H54 (cell line): ENCODE results near the gene RAMP3.
"Not testable (repeated sequence)": the region's sequence is repeated elsewhere in the genome, so short reads cannot be mapped to it uniquely, and the experiment has no call there.

ENCODE experiments used
- DNase-seq: peaks from one replicate; pipeline ENCODE4 v3.0.0; 2011; ENCODE audit warnings: low spot score, mixed read lengths; ENCODE audit not compliant: insufficient read length
- FAIRE-seq: peaks from 3 replicates; lab custom pipeline; 2011; peaks lifted over from hg19 to GRCh38; lab: Jason Lieb, UNC
- POLR2A ChIP-seq: IDR thresholded peaks from 2 replicates; pipeline ENCODE4 v1.6.1; 2011; ENCODE audit warnings: low read depth, mild to moderate bottlenecking, low read length

The RAMP3 gene

DNA sequence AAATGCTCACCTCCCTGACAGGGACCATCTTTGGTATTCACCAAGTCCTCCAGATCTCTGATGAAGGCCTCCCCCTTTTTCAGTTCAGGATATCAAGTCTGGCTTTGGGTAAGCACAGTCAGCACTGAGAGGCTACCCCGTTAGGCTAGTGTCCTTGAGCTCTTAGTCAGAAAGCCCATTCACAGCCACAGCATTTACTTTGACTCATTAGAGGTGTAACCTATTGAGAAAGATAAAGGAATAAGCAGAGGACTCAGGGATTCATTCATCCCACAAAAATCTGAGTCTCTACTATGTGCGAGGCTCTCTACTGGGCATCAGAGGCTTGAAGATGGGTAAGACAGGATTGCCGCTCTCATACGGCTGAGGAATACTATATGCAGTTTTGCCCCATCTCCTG is 14.0 kb upstream of the RAMP3 start:
- FAIRE-seq, result no peak
- DNase-seq, result peak; percentile 49
- TF ChIP-seq POLR2A, result no peak

DNA sequence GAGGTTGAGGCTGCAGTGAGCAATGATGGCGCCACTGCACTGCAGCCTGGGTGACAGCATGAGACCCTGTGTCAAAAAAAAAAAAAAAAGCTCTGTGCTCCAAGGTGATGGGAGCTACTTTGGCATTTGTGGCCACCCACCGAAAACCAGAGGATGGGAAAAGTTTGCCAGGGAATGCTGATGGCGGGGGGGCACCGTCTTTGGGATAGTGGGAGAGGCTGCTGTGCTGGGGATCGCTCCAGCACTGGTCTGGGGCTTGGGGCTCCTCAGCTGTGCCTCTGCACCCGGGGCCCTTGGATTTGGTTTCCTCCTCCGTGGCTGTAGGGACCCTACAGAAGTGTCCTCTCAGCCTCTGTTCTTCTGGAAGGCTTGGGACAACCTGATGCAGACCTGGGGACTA is 11.7 kb upstream of the RAMP3 start:
- TF ChIP-seq POLR2A, result no peak
- FAIRE-seq (no peak), DNase-seq (no peak)

DNA sequence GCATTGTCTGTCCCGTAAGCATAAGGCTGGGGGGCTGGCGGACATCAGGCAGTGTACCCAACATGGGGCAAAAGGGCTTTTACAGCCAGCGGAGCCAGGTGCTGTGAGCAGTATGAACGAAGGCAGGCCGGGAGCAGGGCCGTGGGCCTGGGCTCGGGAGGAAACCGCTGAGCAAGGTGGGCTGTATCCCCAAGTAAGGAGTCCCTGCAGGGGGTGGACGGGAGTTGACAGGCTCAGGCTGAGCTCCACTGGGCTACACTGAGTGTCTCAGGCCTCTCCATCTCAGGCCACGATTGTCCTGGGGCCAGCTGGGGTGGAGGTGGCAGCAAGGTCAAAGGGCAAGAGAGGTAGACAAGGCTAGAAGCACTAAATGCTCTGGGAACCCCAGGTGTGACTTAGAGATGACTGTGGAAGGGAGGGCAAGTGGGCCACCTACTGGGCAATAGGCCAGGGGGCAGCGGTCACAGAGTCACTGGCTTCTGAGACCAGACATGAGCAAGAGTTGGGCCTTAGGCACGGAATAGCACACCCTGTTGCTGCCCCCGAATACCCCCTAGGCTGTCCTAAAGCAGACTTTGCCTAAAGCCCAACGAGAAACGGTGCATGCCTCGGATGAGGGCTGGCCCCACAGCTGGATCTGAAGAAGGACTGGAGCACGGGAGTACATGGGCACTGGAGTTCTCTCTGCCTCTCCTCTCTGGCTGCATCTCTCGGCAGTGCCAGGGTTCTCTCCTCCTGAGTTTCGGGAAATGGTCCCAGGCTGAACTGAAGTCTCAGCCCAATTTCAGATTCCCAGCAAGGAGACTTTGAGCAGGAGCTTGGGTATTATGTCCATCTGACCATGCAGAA is 10.8 kb upstream of the RAMP3 start:
- TF ChIP-seq POLR2A, result no peak
- FAIRE-seq (no peak), DNase-seq (no peak)

DNA sequence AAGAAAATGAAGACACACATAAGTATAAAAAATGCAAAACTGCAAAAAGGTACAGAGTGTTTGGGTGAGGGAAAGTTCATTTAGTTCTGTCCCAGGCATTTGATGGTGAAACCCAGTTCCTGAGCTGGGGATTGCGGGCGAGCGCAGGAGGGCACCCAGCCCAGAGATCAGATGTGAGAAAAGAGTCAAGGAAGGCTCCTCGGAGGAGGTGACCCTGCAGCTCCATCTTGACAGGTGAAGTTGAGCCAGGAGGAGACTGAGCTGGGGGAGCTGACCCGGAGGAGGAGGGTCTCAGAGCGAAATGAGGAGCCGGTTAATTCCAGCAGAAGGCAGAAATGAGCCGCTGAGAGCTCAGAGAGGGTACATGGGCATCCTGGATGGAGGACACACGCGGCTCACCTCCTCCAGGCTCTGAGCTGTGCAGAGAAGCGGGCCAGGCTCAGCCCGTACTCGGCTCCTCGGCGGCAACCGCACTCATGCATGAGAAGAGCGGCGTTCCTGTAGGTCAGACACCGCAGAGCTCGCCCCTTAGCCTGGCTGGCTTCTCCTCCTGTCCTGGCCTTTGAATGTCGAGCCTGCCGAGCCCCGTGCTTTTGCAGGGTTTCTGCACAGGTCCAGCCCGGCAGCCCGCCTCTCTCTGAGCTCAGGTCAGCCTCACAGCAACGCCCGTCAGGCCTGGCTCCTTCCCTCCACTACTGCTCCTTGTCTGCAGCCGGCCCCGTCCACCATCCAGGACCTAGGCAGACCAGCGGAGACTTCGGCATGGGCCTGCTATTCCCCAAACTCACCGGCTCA is 9.5 kb upstream of the RAMP3 start:
- FAIRE-seq, result no peak
- DNase-seq, result no peak
- no peak for TF ChIP-seq POLR2A

DNA sequence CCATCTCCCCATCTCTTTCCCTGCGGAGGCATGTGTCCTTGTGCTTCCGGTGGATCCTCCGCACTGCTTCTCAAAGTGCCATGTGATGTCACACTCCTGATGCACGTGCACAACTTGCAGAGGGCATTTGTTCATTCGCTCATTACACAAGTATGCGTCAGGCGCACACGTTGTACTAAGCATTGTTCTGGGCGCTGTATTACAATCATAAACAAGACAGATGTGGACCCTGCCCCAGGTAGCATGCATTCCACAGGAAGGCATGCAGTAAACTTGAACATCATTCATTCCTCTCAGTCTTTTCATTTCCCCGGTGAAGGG is 9.0 kb upstream of the RAMP3 start:
- FAIRE-seq, result no peak
- no peak for DNase-seq
- no peak for TF ChIP-seq POLR2A

DNA sequence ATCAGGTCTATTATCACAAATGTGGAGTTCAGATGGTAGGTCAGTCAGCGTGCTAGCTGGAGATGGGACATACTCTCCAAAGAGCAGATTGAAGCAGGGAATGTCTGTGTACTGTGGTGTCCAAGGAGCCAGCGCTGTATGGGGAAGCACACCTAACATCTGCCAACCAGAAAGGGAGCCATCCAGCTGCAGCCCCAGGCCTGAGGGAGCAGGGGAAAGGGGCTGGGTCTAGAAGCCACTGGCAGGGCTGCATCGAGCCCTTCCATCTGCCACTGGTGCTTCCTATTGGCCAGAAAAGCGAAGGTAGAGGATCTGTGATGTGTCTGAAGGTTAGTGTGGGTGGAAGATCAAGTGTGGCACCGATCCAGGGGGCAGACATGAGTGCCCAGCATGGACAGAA is 8.0 kb upstream of the RAMP3 start:
- FAIRE-seq (no peak), DNase-seq (no peak)
- TF ChIP-seq POLR2A, result no peak

DNA sequence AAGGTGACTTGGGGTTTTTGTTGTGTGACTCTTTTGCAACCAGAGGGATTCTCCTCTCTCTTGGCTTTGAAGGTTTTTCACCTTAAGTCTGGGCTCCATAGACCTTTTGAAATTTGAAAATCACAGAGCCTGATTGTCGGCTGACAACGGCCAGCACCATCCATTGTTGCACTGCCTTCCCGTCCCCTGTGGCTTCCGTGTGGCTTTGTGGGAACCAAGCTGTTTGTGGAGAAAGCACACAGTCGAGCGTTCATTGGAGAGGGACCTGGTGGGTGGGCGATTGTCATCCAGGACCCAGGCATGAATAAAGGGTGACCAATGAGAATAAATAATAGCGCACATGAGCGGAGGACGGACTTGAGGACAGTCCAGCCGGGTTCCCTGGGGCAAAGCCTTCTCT is 7.4 kb upstream of the RAMP3 start:
- FAIRE-seq (no peak), DNase-seq (no peak)
- TF ChIP-seq POLR2A, result no peak

DNA sequence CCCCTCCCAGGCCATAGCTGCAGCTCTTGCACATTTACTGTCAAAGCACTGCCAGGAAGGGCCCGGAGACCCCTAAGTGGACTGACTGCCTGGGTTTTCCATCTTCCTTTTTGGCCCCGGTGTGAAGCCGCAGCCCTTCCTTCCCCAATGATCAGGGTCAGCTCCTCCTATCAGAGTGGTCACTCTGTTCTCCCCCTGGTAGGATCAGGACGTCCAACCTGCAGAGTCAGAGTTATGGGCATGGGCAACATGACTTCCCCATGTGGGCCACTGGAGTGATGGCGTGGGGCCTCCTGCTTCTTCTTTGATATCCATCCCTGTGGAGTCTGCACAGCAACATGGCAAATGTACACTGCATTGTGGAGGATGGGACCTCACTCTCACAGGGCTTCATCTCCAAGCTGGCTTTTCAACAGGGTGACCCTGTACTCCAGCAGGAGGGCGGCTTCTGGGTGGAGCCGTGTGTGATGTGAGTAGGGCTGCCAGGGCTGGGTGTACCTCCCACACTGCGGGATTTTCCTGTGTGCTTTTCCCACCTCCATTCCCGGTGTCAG is 6.4 kb upstream of the RAMP3 start:
- DNase-seq, result no peak
- TF ChIP-seq POLR2A, result no peak
- FAIRE-seq, result no peak

DNA sequence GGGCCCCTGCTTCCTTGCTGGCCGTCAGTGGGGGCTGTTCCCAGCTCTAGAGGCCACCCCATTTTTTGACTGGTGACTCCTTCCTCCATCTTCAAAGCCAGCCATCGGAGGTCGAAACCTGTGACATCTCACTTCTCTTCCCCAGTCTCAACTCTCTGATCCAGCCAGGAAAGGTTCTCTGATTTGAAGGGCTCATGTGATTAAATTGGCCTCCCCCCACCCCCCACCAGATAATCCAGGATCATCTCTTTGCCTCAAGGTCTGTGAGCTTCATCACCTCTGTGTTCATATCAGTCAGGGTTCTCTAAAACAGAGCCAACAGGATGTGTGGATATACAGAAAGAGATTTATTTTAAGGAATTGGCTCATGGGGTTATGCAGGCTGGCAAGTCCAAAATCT is 5.6 kb upstream of the RAMP3 start:
- no peak for FAIRE-seq

DNA sequence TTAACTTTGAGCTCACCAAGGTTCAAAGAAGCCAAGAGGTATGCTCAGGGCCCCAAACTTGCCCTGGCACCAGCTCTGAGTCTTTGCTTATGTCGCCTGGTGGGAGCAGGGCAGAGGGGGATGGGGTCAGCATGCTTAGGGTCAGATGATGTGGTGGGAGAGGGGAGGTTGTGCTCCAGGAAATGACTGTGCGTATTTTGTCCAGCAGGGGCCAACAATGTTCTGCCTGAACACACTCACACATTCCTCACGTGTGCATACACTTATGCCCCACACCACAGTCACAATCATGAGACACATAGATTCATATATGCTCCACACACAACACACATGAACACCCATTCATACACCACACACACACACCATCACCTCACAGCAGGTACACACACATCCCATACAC is 4.4 kb upstream of the RAMP3 start:
- TF ChIP-seq POLR2A, result no peak
- FAIRE-seq (no peak), DNase-seq (no peak)

More for the DNA sequence above, 5.6 kb upstream of the RAMP3 start:
- TF ChIP-seq POLR2A, result no peak
- DNase-seq, result no peak

DNA sequence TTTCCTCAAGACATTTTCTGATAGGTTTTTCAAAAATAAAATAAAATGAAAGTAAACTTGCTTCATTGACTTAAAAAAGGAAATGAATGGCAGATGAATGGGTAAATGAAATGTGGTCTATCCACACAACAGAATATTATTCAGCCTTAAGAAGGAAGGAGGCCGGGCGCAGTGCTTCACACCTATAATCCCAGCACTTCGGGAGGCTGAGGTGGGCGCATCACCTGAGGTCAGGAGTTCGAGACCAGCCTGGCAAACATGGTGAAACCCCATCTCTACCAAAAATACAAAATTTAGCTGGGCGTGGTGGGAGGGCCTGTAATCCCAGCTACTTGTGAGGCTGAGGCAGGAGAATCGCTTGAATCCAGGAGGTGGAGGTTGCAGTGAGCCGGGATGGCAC is 3.7 kb upstream of the RAMP3 start:
- not testable (repeated sequence) for DNase-seq, FAIRE-seq

DNA sequence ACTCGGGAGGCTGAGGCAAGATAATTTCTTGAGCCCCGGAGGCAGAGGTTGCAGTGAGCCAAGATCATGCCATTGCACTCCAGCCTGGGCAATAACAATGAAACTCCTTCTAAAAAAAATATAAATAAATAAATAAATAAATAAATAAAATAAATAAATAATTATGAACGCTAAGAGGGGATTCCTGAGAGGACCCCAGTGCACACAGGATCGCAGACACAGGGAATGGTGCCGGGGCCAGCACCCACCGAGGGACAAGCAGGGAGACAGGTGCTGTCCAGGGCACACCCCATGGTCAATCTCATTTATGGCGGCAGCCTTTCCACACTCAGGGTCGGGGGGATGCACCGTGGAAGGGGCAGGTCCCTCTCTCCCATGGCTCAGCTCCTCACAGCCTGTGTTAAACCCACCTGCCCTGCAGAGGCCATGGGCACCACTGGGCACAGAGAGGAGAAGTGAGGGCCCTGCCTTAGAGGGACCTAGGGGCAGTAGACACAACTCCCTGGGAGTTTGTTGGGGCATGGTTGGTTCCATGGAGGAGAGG is 2.2 kb upstream of the RAMP3 start:
- DNase-seq (no peak), FAIRE-seq (no peak)
- no peak for TF ChIP-seq POLR2A

DNA sequence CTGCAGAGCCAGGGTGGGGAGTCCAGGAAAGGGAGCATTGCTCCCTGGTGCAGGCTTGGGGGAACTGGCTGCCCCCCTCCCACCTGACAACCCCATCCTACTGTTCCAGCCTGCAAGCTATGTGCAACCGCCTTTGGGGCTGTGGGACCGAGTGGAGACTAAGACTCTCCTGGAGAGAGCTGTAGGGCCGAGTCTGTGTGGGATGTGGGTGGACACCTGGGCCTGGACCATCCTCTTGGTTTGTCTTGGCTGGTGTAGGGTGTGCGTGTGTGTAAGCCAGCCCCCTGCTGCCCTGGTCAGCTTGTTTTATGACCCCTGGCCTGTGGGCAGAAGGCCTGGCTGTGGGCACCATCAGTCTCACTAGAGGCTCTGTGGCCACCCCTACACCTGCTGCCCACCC is 1.6 kb upstream of the RAMP3 start:
- DNase-seq (no peak), FAIRE-seq (no peak)
- no peak for TF ChIP-seq POLR2A
